GM19397 (cell line): ENCODE results near the gene TCF3.
"Not testable (repeated sequence)": the region's sequence is repeated elsewhere in the genome, so short reads cannot be mapped to it uniquely, and the experiment has no call there.

Source experiments
- ATAC-seq: cut with Tn5 transposase; IDR thresholded peaks from one replicate; pipeline ENCODE4 v1.9.1; 2021; ENCODE audit warnings: mild to moderate bottlenecking, moderate library complexity; ENCODE audit not compliant: unreplicated experiment

TCF3 gene

DNA sequence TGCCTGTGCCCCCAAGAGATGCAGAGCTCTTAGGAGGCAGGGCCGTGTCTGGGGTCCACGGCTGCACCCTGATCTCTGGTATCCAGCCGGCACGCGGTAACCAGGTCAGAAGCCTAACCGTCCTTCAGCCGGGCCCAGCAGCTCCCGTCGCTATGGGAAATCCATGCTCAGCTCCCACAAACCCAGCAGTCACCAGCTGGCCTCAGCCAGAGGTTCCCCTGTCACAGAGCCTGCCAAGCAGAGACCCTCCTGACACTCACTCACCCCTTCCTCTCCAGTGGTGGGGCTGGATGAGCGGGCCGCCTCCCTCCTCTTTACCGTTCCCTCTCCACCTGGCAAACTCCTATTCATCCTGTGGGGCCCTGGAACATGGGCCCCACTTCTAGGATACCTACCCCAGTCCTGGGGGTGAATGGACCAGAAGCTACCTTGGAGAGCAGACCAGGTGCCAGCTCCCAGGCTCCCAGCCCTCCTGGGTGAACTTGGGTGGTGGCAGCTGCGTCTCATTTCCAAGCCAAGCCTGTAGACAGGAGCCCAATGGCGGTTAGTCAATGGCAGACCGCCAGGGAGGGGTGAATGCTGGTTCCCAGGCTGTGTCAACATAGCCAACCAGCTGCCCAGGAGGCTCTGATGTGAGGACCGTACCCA lies 21.4 kb upstream of the TCF3 start:
- ATAC-seq = no peak

GRCh38 chr19:1672769-1673644 lies 20.6 kb upstream of the TCF3 start:
- no peak for ATAC-seq

- no peak for ATAC-seq
These were observed 19.8 kb upstream of the TCF3 start for GRCh38 chr19:1672038-1672768.

GRCh38 chr19:1671716-1672037 lies 19.3 kb upstream of the TCF3 start:
- no peak for ATAC-seq

DNA sequence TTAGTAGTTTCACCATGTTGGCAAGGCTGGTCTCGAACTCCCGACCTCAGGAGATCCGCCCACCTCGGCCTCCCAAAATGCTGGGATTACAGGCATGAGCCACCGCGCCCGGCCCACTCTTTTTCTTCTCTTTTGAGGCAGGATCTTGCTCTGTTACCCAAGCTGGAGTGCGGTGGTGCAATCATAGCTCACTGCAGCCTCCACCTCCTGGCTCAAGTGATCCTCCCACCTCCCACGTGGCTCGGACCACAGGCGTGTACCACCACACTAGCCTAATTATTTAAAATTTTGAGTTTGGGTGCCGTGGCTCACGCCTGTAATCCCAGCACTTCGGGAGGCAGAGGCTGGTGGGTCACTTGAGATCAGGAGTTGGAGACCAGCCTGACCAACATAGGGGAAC lies 18.3 kb upstream of the TCF3 start:
- not testable (repeated sequence) for ATAC-seq

- ATAC-seq = no peak
These were observed 16.3 kb upstream of the TCF3 start for GRCh38 chr19:1668486-1669270.

GRCh38 chr19:1668048-1668485 lies 15.7 kb upstream of the TCF3 start:
- ATAC-seq = no peak

- no peak for ATAC-seq
These were observed 13.2 kb upstream of the TCF3 start for GRCh38 chr19:1665565-1666047.

- no peak for ATAC-seq
These were observed 11.4 kb upstream of the TCF3 start for GRCh38 chr19:1663852-1664251.

GRCh38 chr19:1663227-1663626 lies 10.8 kb upstream of the TCF3 start:
- ATAC-seq = not testable (repeated sequence)

- no peak for ATAC-seq
These were observed 9.6 kb upstream of the TCF3 start for GRCh38 chr19:1661995-1662394.

DNA sequence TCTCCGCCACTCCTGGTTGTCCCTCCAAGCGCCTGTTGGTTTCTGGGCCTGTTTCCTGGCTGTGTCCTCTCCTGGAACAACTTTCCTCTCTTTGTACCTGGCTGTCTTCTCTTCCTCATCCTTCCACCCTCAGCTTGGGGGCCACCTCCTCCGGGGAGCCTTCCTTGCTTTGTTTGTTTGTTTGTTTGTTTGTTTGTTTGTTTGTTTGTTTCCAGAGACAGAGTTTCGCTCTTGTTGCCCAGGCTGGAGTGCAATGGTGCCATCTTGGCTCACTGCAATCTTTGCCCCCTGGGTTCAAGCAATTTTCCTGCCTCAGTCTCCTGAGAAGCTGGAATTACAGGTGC lies 6.6 kb upstream of the TCF3 start:
- no peak for ATAC-seq

GRCh38 chr19:1658150-1659083 lies 6.0 kb upstream of the TCF3 start:
- no peak for ATAC-seq

GRCh38 chr19:1657746-1658145 lies 5.3 kb upstream of the TCF3 start:
- no peak for ATAC-seq

DNA sequence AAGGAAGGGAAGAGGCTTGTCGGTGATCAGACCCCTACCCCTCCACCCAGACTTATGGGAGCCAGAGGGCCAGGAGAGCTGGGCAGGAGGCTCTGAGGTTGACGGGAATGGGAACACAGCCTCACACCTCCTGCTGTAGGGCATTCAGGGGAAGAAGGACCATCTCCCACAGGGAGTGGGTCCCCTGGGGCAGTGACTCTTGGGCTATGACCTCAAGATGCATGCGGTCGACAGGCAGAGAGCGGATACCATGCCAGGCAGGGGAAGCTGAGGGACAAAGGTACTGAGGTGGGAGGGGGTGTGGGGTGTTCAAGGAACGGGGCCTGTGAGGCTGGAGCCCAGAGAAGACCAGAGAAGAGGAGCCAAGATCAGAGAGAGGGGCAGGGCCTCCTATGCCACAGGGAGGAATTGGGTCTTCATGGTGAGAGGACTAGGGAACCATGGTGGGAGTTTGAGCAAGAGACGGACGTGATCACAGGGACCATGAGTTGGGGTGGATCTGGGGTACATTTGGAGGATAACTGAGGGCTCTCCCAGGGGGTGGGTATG lies 4.6 kb upstream of the TCF3 start:
- ATAC-seq = no peak

- ATAC-seq = no peak
These were observed 3.7 kb upstream of the TCF3 start for GRCh38 chr19:1655987-1656608.

GRCh38 chr19:1655131-1655981 lies 2.9 kb upstream of the TCF3 start:
- no peak for ATAC-seq

- no peak for ATAC-seq
These were observed 1.9 kb upstream of the TCF3 start for GRCh38 chr19:1654178-1654792.
